Left renal cortex interstitium (tissue), 4 donors: ENCODE results near the gene KRT17. TPM values are rescaled to one million over a fixed set of nuclear protein-coding genes. Genes with fewer than 3 reads are reported as not detected.
"Not testable (repeated sequence)": the region's sequence is repeated elsewhere in the genome, so short reads cannot be mapped to it uniquely, and the experiment has no call there.

Source experiments
- DNase-seq, 4 donors: peaks; one replicate each; pipeline ENCODE4 v3.0.0-alpha.2; 2013; ENCODE audit warnings: low read depth in 4 of 4, low spot score in 2 of 4, missing footprints in 1 of 4
- polyA plus RNA-seq, 4 donors: library from polyadenylated mRNA; unstranded; fragments of 120-200 nt; gene quantifications; one replicate each; pipeline ENCODE4 v1.2.1, GENCODE V29; 2013; ENCODE audit not compliant: insufficient read length in 4 of 4

The KRT17 gene
- polyA plus RNA-seq, 4 donors: 1.5 to 3.4 (median 1.7) TPM

DNA sequence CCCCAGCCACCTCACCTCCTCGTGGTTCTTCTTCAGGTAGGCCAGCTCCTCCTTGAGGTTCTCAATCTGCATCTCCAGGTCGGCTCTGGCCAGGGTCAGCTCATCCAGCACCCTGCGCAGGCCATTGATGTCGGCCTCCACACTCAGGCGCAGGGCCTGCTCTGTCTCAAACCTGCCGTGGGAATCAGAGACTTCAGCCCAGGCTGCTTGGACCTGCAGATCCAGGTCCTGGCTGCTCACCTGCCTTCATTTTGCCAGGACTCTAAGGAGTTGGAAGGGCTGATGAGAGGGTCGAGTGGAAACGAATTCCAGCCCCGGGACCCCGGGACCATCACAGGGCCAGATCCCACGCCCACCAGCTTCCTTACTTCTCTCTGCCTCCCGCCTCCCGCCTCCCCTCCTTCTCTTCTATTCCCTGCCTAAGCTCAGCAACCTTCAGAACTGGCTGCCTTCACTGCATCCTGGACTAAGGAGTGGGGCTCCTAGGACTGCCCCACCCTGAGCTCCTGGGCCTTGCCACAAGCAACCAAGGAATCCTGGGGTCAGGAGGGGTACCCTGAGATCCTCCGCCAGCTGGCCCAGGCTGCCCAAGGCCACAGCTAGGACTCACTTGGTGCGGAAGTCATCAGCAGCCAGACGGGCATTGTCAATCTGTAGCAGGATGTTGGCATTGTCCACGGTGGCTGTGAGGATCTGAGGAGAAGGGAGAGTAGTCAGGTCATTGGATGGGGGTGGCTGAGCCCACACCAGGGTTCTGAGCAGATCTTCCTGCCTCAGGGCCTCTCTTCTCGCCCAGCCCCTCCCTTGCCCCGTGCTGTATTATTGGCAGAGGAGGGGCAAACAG, 1.8 kb downstream of the KRT17 start:
- not testable (repeated sequence) for DNase-seq

DNA sequence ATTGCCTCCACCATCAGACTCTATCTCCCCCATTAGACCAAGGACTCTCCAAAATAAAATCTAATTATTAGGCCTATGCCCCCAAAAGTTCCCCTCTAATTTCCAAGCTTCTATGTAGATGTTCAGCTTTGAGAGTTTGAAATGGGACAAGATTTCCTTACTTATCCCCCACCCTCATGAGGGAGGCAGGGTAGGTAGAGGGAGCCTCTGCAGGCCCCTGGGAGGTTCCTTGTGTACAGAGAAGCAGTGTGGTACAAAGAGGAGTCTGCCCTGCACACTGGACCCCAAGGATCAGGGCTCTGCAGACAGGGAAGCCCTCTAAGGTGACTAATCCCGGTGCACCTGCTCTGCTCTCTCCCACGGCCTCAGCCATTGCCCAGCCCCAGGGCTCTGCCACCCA, 2.5 kb downstream of the KRT17 start:
- no peak for DNase-seq

DNA sequence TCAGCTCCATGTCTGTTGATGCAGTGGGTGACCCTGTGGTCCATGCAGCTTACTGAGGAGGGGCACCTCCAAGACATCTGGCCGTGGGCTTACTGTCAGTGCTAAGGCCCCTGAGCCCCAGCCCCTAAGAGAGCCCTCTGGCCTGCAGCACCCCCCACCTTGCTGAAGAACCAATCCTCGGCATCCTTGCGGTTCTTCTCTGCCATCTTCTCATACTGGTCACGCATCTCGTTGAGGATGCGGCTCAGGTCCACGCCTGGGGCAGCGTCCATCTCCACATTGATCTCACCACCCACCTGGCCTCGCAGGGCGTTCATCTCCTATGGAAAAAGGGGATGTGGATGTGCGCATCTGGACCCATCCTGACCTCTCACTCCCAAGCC, 2.9 kb downstream of the KRT17 start:
- not testable (repeated sequence) for DNase-seq

DNA sequence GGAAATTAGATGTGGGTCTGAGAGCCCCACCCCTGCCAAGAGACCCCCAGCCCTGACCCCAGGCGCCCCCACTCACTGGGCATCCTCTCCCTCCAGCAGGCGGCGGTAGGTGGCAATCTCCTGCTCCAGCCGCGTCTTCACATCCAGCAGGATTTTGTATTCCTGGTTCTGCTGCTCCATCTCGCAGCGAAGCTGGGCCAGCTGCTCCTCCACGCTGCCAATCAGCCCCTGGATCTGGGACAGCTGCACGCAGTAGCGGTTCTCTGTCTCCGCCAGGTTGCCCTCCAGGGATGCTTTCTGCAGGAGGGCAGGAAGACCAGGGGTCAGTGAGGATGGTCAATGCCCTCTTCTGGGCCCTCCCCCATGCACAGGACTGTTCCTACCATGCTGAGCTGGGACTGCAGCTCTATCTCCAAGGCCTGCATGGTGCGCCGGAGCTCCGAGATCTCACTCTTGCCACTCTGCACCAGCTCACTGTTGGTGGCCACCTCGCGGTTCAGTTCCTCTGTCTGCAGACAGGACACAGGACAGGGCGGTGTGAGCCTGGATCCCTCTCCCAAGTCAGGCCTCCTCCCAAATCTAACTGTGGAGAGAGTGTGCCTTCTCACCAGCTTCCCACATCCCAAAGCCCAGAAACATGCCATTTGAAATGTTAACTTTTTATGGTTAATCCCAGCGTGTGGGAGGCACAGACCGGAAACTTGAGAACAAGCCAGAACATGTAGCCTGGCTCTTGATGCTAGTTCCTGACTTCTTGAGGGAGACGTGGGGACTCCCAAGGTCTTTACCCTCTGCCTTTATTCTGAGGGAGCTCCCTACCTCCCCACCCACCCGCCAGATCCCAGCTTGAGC, 3.6 kb downstream of the KRT17 start:
- no peak for DNase-seq

DNA sequence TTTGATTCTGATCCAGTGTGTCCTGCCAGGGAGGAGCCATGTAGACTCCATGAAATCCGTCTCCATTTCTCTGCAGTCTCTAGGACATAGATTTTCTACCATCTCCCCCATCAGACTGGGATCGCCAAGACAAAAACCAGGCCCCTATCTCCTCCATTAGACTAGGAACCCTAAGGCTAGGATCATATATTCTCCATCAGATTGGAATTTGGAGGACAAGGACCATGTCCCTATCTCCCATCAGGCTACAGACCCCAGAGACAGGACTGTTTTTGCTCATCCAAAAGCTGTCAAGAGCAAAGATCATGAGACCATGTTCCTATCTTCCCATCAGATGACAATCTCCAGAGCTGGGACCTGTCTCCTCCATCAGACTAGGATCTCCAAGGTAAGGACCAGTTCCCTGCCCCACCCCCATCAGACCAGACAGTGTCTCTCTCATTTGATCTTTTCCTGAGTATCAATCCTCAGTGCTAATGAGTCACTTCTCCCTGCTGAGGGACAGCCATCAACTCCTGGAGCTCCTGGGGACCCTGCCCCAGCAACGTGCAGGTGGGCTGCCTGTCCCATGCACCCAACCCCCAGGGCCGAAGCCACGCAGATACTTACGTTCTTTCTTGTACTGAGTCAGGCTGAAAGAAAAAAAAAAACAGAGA, 4.3 kb downstream of the KRT17 start:
- DNase-seq: not testable (repeated sequence)

DNA sequence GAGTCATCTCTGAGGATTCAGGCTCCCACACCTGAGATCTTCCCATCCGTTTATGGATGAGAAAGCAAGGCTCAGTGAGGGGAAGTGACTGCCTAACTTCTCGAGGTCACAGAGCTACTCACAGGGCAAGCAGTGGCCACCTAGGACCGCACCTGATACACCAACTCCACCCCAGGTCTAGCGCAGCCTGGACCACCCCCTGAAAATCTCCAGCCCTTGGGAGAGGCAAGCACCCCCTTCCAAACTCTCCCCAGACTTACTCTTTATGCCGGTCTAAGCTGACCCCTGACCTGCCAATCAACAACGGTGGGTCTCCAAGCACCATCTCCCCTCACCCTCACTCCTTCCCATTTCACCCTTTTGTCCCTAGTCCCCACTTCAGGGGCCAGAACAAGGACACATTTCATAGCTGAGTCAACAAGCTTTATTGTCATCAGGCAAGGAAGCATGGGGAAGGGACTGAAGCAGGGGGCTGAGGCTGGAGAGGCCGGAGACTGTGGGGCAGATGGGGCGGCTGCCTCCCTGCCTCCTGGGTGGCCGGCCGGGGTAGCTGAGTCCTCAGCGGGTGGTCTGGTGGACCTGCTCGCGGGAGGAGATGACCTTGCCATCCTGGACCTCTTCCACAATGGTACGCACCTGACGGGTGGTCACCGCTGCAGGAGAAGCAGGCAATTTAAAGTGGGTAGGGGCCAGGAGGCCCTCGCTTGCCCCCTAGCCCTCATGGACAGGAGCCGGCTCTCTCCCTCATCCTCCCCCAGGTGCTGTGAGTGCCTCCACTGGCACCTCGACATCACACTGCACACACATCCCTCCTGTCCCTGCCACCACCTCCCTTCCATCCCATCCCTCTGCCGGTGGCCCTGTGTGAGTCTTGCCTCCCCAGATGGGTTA, 5.1 kb downstream of the KRT17 start:
- no peak for DNase-seq

DNA sequence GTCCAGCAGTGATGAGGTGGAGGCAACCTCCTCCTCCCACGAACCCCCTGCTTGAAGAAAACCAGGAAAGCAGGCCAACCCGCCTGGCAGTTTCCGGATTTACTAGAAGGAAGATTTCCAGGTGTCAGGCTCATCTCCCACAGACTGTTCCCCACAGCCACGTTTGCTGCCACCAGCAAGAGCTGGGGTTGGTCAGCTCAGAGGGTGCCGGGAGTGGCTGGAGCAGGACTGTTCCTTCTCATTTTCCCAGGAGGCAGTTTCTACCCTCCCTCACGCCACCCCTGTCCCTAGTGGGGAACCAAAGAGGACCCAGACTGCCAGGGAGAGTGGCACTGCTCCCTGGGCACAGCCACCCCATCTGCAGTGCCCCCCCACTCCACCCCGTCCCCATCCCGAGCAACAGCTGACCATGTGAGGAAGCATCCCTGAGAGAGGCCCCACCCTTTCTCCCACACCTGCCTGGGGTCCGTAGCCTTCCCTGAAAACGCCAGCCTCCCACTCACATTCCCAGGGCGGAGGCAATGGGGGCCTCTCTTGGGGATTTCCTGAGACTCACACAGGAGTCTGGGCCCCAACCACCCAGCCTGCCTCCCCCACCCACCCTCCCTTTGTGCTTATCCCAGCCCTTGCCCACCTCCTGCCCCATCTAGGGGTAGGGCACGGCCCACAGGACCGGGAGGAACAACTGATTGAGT, 5.9 kb downstream of the KRT17 start:
- no peak for DNase-seq

DNA sequence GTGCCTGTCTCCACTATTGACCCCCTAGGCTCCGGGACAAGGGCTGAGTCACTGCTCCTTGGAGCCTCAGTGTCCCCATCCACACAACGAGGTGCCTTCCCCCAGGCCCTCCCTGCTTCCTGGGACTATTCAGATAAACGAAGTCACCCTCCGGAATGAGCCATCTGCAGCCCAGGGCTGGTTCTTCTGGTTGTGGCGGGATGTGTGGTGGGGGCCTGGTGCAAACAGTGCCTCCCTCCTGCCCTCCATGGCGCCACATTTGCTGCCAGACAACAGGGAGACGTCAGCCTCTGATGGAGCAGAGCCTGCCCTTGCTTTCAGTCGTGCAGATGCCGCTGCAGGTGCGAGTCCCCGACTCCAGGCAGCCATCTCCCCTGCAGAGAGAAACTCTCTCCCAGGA, 6.7 kb downstream of the KRT17 start:
- DNase-seq: no peak

DNA sequence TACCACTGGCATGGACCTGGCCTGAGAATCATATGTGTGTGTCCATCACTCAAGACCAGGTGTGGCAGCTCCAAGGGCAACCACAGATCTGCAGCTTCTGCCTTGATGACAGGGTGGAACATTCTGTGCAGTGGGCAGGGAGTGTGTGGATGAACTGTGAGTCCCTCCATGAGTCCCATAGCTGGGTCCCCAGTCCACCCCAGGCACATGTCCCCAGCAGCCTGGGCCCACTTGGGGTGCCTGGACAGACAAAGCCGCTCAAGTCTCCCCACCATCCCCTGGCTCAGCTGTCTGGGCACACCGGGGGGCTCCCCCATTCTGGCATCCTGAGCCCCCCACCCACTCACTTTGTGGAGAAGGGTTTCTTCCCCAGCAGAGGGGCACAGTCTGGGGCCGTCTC, 7.2 kb downstream of the KRT17 start:
- no peak for DNase-seq

DNA sequence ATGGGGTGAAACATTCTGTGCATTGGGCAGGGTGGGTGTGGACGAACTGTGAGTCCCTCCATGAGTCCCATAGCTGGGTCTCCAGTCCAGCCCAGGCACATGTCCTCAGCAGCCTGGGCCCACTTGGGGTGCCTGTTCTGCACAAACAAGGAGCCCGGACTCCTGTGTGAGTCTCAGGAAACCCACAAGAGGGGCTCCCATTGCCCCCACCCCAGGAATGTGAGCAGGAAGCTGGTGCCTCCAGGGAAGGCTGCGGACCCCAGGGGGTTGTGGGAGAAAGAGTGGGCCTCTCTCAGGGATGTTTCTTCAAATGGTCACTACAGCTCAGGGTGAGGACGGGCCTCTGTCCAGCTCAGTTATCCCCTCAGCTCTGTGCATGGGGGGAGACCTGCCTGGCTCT, 7.9 kb downstream of the KRT17 start:
- not testable (repeated sequence) for DNase-seq

DNA sequence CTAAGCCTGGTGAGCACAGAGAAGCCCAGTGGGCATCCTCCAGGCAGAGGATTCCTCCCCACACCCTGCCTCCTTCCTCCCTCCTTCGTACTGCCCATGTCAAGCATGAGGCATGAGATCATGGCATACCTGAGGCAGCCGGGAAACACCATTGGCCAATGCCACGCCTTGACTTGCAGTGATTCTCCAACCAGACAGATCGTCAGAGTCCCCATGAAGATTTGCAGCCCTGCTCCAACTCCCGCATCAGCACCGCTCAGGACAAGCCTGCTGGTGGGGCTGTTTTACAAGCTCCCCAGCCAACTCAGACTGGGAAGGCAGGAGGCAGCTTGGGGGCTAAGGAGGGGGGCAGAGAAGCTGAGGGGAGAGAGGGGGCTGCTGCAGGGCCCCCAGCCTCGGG, 8.9 kb downstream of the KRT17 start:
- DNase-seq: no peak

DNA sequence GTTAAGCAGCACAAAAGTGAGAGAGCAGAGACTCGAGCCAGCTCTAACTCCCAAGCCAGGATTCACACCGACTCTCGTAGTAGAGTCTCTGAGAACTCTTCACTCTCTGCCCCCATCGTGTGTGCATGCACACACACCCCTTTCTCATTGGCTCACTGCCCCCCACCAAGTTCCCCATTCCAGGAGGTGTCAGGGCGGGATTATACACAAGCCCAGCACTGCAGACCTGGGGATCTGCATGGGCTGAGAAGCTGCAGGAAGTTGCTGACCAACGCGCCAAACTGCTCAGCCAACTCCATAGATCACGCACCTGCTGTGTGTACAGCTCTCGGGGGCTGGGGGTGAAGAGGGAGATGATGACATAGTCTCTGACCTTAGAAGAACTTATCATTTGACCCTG, 9.6 kb downstream of the KRT17 start:
- DNase-seq: not testable (repeated sequence)

DNA sequence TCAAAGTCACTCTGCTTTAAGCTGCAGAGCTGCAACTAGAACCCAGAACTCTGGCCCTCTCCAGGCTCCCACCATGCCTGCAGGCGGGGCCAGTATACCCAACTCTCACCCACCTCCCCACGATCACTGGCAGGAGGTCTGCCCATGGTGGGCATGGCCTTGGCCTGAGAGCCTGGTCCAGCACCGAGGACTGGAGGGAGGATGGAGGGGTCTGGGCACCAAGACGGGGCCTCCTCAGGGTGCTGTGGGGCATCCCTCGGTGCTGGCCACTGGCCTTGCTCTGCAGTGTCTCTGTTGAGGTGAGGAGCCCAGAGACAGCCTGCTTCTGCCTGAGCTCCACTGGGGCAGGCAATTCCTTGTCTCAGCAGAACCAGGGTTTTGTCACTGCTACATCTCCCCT, 10.3 kb downstream of the KRT17 start:
- no peak for DNase-seq

DNA sequence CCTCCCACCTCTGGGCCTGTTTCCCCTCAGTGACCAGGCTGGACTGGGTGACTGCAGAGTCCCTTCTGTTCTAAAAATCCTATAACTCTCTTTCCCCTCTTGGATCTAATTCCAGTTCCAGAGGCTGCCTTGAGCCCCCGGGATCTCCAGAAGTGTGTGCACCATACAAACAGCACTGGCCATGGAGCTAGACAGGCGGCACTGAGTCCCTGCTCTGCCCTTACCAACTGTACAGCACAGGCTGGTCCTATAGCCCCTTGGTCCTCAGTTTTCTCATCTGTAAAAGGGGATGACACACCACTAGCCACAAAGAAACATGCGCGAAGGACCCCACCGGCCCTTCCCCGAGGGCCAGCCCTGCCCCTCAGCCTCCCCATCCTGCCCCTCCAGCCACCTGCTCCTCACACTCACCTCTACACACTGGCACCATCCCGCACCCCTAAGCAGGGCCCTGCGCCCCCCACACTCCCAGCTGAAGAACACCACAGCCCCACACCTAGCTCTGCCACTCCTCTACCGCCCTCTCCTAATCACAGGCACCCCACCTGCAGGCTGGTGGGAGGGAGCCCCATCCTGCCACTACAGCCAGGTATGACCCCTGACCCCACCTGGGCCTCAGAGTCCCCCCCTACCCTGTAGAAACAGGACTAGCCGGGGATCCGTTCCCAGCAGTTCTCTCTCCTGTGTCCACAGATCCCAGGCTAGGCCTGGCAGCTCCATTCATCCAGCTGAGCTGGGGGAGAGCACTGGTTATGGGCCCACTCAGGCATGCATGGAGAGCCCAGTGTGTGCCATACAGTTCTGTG, 10.9 kb downstream of the KRT17 start:
- DNase-seq: no peak

DNA sequence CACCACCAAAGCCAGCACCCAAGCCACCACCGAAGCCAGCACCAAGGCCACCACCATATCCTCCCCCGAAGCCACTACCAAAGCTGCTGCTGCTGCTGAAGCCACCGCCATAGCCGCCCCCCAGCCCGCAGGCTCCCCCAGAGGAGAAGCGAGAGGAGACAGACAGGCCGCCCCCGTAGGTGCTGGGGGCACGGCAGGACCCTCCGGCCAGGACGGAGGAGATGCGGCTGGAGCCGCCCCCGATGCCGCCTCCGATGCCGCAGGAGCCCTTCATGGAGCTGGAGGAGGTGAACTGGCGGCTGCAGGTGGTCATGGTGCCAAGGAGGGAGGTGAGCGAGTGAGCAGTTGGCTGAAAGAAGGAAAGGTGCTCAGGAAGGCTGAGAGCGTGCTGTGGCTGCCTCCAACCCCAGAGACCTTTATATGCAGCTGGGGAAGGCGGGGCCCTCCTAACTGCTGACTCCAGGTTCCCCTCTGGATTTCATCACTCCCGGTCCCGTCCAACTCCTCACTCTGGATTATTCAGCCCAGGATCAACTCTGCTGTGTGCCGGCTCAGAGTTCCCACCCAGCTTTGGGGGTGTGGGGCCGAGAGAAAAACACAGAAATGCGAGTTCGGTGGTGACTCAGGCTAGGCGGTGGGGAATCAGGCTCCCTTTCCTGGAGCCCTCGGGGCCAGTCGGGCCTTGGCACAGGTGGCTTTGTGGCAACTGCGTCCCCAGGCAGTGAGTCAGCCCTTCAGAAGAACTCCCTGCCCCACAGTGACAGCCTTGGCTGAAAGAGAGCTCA, 11.8 kb downstream of the KRT17 start, which contains the start of gene KRT16:
KRT16 (minus strand) TSS at position 392 of the 785 bp plus-strand sequence; CDS start at position 313, 79 bp downstream.
- DNase-seq: not testable (repeated sequence)

DNA sequence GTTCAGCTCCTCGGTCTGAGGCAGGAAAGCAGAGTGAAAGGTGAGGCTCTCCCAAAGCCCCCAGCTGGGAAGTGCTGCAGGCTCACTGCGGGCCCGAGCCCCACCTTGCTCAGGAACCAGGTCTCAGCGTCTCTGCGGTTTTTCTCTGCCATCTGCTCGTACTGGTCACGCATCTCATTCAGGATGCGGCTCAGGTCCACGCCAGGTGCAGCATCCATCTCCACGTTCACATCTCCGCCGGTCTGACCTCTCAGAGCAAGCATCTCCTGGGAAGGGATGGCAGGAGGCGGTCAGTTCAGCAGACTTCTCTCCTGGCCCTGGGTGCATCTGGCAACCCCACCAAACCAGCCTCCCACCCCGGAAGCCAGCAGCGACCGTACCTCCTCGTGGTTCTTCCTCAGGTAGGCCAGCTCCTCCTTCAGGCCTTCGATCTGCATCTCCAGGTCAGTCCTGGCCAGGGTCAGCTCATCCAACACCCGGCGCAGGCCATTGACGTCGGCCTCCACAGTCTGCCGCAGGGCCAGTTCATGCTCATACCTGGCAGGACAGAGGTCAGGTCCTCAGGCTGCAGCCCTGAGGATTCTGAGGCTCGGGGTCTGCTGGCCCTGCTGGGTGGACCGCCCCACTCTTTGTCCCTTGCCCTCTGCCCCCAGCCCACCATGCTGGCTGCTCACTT, 13.3 kb downstream of the KRT17 start:
- DNase-seq: no peak

DNA sequence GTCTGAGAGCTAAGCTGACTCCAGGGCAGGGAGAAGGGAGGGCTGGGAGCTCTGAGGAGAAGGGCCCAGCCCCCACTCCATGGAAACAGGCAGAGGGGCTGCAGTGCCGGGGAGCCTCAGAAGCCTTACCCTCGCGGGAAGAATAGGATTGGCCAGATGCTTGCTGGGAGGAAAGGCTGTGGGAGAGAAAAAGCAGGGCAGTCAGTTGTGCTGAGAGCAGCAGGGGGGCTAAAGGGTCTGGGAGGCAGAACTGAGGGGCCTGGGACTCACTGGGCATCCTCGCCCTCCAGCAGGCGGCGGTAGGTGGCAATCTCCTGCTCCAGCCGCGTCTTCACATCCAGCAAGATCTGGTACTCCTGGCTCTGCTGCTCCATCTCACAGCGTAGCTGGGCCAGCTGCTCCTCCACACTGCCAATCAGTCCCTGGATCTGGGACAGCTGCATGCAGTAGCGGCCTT, 14.3 kb downstream of the KRT17 start:
- not testable (repeated sequence) for DNase-seq
